Mammary epithelial cell (primary cell): Measurements from ENCODE around the gene PPP5C.
"Not testable (repeated sequence)": the region's sequence is repeated elsewhere in the genome, so short reads cannot be mapped to it uniquely, and the experiment has no call there.

ENCODE experiments used
- EZH2 ChIP-seq: IDR thresholded peaks from 2 replicates; pipeline ENCODE4 v1.6.1; 2012; ENCODE audit warnings: low read length, inconsistent platforms, borderline replicate concordance
- TF ChIP-seq, protein P1 (sequence below), 2 donors: IDR thresholded peaks in 1 of 2; conservative IDR thresholded peaks in 1 of 2; 2 replicates each; pipeline ENCODE4 v1.5.1; 2011 to 2012; ENCODE audit warnings: inconsistent platforms in 2 of 2, low read length in 2 of 2, mild to moderate bottlenecking in 2 of 2, control low read depth in 1 of 2, low read depth in 1 of 2; ENCODE audit not compliant: insufficient read depth in 1 of 2; ENCODE audit errors: extremely low read depth in 1 of 2

DNA sequence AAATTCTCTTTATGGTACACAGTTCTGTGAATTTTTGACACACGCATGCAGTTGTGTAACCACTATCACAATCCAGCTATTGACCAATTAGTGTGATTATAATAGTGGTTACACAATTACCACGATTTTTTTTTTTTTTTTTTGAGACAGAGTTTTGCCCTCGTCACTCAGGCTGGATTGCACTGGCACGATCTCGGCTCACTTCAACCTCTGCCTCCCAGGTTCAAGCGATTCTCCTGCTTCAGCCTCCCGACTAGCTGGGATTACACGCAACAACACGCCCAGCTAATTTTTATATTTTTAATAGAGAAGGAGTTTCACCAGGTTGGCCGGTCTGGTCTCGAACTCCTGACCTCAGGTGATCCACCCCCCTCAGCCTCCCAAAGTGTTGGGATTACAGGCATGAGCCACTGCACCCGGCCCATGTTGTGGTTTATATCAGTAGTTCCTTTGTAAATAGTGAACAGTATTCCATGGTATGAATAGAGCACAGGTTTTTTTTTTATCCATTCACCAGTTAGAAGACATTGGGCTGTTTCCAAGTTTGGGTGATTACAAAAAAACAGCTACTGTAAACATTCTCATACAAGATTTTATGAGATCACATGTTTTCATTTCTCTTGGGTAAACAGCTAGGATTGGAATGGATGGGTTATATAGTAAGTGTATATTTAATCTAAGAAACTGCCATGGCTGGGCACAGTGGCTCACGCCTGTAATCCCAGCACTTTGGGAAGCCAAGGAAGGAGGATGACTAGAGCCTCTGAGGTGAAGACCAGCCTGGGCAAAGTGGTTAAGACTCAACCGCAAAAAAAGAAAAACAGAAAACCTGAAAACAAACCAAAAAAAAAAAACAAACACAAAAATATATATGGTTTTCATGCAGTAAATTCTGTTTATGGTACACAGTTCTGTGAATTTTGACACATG is 33.1 kb upstream of the PPP5C start:
- TF ChIP-seq, protein P1, sequence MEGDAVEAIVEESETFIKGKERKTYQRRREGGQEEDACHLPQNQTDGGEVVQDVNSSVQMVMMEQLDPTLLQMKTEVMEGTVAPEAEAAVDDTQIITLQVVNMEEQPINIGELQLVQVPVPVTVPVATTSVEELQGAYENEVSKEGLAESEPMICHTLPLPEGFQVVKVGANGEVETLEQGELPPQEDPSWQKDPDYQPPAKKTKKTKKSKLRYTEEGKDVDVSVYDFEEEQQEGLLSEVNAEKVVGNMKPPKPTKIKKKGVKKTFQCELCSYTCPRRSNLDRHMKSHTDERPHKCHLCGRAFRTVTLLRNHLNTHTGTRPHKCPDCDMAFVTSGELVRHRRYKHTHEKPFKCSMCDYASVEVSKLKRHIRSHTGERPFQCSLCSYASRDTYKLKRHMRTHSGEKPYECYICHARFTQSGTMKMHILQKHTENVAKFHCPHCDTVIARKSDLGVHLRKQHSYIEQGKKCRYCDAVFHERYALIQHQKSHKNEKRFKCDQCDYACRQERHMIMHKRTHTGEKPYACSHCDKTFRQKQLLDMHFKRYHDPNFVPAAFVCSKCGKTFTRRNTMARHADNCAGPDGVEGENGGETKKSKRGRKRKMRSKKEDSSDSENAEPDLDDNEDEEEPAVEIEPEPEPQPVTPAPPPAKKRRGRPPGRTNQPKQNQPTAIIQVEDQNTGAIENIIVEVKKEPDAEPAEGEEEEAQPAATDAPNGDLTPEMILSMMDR (conservative IDR thresholded peaks at IDR 0.05 in 1 of 2, IDR thresholded peaks at IDR 0.05 in 1 of 2; ENCODE audit: extremely low read depth in 1 of 2, insufficient read depth in 1 of 2, low read depth in 1 of 2, low read length in 2 of 2), result not testable (repeated sequence)
- not testable (repeated sequence) for TF ChIP-seq EZH2
